ENCODE results near the gene TMEM240.

The TMEM240 gene

GRCh38 chr1:1540090-1540817, at the start of gene TMEM240:
Gene TMEM240 (minus strand): TSS chr1:1540624. CDS start chr1:1540346, 278 bp downstream.
- H3K9ac ChIP-seq (ENCODE audit: low read length), result no peak within 1 kb of the TSS

GRCh38 chr1:1583347-1584010, 43.1 kb upstream of the TMEM240 start:
- Histone ChIP-seq H3K4me1 (ENCODE audit: insufficient read depth, low read length) (no peaks in the 10 kb centered on the region), H3K27me3 (ENCODE audit: control insufficient read depth in 1 of 2, insufficient read depth in 2 of 2, low read length in 2 of 2) (peaks cover 0 to 14% of the 10 kb centered on the region in 2 donors), H3K9me3 (ENCODE audit: low read length) (no peaks in the 10 kb centered on the region), H3K27ac (ENCODE audit: low read depth, low read length) (no peak overlapping the region), H3K9ac (ENCODE audit: low read length) (no peak overlapping the region), H3K4me3 (ENCODE audit: low read depth in 1 of 2, low read length in 2 of 2) (no peak overlapping the region), H3K36me3 (ENCODE audit: insufficient read depth, low read length) (no peaks in the 10 kb centered on the region)

More at GRCh38 chr1:1540090-1540817, at the start of gene TMEM240:
- Histone ChIP-seq H3K36me3 (ENCODE audit: insufficient read depth, low read length) (no peaks in the 10 kb centered on the region), H3K4me3 (ENCODE audit: low read depth in 1 of 2, low read length in 2 of 2) (peak within 1 kb of the TSS; percentile 55 to 80), H3K27me3 (ENCODE audit: control insufficient read depth in 1 of 2, insufficient read depth in 2 of 2, low read length in 2 of 2) (no peaks in the 10 kb centered on the region), H3K27ac (ENCODE audit: low read depth, low read length) (peak within 1 kb of the TSS; percentile 63), H3K4me1 (ENCODE audit: insufficient read depth, low read length) (peaks cover 11% of the 10 kb centered on the region), H3K9me3 (ENCODE audit: low read length) (no peaks in the 10 kb centered on the region)

- Histone ChIP-seq H3K9me3 (ENCODE audit: low read length) (no peaks in the 10 kb centered on the region), H3K9ac (ENCODE audit: low read length) (no peak overlapping the region), H3K36me3 (ENCODE audit: insufficient read depth, low read length) (no peaks in the 10 kb centered on the region), H3K27ac (ENCODE audit: low read depth, low read length) (no peak overlapping the region), H3K27me3 (ENCODE audit: control insufficient read depth in 1 of 2, insufficient read depth in 2 of 2, low read length in 2 of 2) (peaks cover 0 to 14% of the 10 kb centered on the region in 2 donors), H3K4me1 (ENCODE audit: insufficient read depth, low read length) (no peaks in the 10 kb centered on the region), H3K4me3 (ENCODE audit: low read depth in 1 of 2, low read length in 2 of 2) (no peak overlapping the region)
These were observed 42.3 kb upstream of the TMEM240 start for GRCh38 chr1:1582585-1583346.

- Histone ChIP-seq H3K4me1 (ENCODE audit: insufficient read depth, low read length) (peaks cover 2% of the 10 kb centered on the region), H3K27me3 (ENCODE audit: control insufficient read depth in 1 of 2, insufficient read depth in 2 of 2, low read length in 2 of 2) (peaks cover 0 to 4% of the 10 kb centered on the region in 2 donors), H3K36me3 (ENCODE audit: insufficient read depth, low read length) (no peaks in the 10 kb centered on the region), H3K4me3 (ENCODE audit: low read depth in 1 of 2, low read length in 2 of 2) (no peak overlapping the region), H3K9me3 (ENCODE audit: low read length) (no peaks in the 10 kb centered on the region), H3K27ac (ENCODE audit: low read depth, low read length) (no peak overlapping the region), H3K9ac (ENCODE audit: low read length) (no peak overlapping the region)
These were observed 38.0 kb upstream of the TMEM240 start for GRCh38 chr1:1578371-1578940.

- H3K27ac ChIP-seq (ENCODE audit: low read depth, low read length), result no peak overlapping the region
- peaks cover 0 to 4% of the 10 kb centered on the region in 2 donors for H3K27me3 ChIP-seq (ENCODE audit: control insufficient read depth in 1 of 2, insufficient read depth in 2 of 2, low read length in 2 of 2)
- H3K9me3 ChIP-seq (ENCODE audit: low read length), result no peaks in the 10 kb centered on the region
- no peak overlapping the region for H3K9ac ChIP-seq (ENCODE audit: low read length)
- no peak overlapping the region for H3K4me3 ChIP-seq (ENCODE audit: low read depth in 1 of 2, low read length in 2 of 2)
- no peaks in the 10 kb centered on the region for H3K36me3 ChIP-seq (ENCODE audit: insufficient read depth, low read length)
- H3K4me1 ChIP-seq (ENCODE audit: insufficient read depth, low read length), result peaks cover 9% of the 10 kb centered on the region
These were observed 37.1 kb upstream of the TMEM240 start for GRCh38 chr1:1577367-1578011.

GRCh38 chr1:1574721-1575537, 34.5 kb upstream of the TMEM240 start, which contains the start of gene SSU72:
Gene SSU72 (minus strand): TSS chr1:1574863. CDS start chr1:1574557, 306 bp downstream.
- Histone ChIP-seq H3K36me3 (ENCODE audit: insufficient read depth, low read length) (peaks cover 5% of the 10 kb centered on the region), H3K27ac (ENCODE audit: low read depth, low read length) (peak within 1 kb of the TSS; percentile 100), H3K27me3 (ENCODE audit: control insufficient read depth in 1 of 2, insufficient read depth in 2 of 2, low read length in 2 of 2) (no peaks in the 10 kb centered on the region), H3K9ac (ENCODE audit: low read length) (peak within 1 kb of the TSS; percentile 98), H3K4me3 (ENCODE audit: low read depth in 1 of 2, low read length in 2 of 2) (peak within 1 kb of the TSS; percentile 95 to 99), H3K4me1 (ENCODE audit: insufficient read depth, low read length) (peaks cover 14% of the 10 kb centered on the region), H3K9me3 (ENCODE audit: low read length) (no peaks in the 10 kb centered on the region)

GRCh38 chr1:1573843-1574720, 33.7 kb upstream of the TMEM240 start:
- H3K27me3 ChIP-seq (ENCODE audit: control insufficient read depth in 1 of 2, insufficient read depth in 2 of 2, low read length in 2 of 2), result no peaks in the 10 kb centered on the region
- H3K9me3 ChIP-seq (ENCODE audit: low read length), result no peaks in the 10 kb centered on the region
- peak overlapping the region; percentile 84 for H3K9ac ChIP-seq (ENCODE audit: low read length)
- H3K36me3 ChIP-seq (ENCODE audit: insufficient read depth, low read length), result peaks cover 11% of the 10 kb centered on the region
- peak overlapping the region; percentile 99 for H3K27ac ChIP-seq (ENCODE audit: low read depth, low read length)
- H3K4me3 ChIP-seq (ENCODE audit: low read depth in 1 of 2, low read length in 2 of 2), result peak overlapping the region; percentile 95 to 99
- peaks cover 23% of the 10 kb centered on the region for H3K4me1 ChIP-seq (ENCODE audit: insufficient read depth, low read length)

GRCh38 chr1:1569341-1569740, 28.9 kb upstream of the TMEM240 start:
- Histone ChIP-seq H3K27ac (ENCODE audit: low read depth, low read length) (no peak overlapping the region), H3K27me3 (ENCODE audit: control insufficient read depth in 1 of 2, insufficient read depth in 2 of 2, low read length in 2 of 2) (no peaks in the 10 kb centered on the region), H3K9ac (ENCODE audit: low read length) (no peak overlapping the region), H3K4me1 (ENCODE audit: insufficient read depth, low read length) (peaks cover 27% of the 10 kb centered on the region), H3K4me3 (ENCODE audit: low read depth in 1 of 2, low read length in 2 of 2) (no peak overlapping the region), H3K9me3 (ENCODE audit: low read length) (no peaks in the 10 kb centered on the region), H3K36me3 (ENCODE audit: insufficient read depth, low read length) (peaks cover 21% of the 10 kb centered on the region)

GRCh38 chr1:1567891-1568291, 27.5 kb upstream of the TMEM240 start:
- Histone ChIP-seq H3K36me3 (ENCODE audit: insufficient read depth, low read length) (peaks cover 33% of the 10 kb centered on the region), H3K27me3 (ENCODE audit: control insufficient read depth in 1 of 2, insufficient read depth in 2 of 2, low read length in 2 of 2) (no peaks in the 10 kb centered on the region), H3K9me3 (ENCODE audit: low read length) (no peaks in the 10 kb centered on the region), H3K4me1 (ENCODE audit: insufficient read depth, low read length) (peaks cover 22% of the 10 kb centered on the region), H3K9ac (ENCODE audit: low read length) (no peak overlapping the region), H3K4me3 (ENCODE audit: low read depth in 1 of 2, low read length in 2 of 2) (no peak overlapping the region), H3K27ac (ENCODE audit: low read depth, low read length) (no peak overlapping the region)
